GM12878 (cell line): ENCODE results near the gene ASPG. TPM values are rescaled to one million over a fixed set of nuclear protein-coding genes. Genes with fewer than 3 reads are reported as not detected.

Experiments
- ATAC-seq: fragments of 200-7000 bp; cut with Tn5 transposase; 3 replicates; pipeline ENCODE4 v1.9.1; 2020; ENCODE audit warnings: mild to moderate bottlenecking, moderate library complexity
- BruUV-seq: library from RNA; stranded (reverse); fragments of 400-500 nt; replicated peaks from 2 replicates; lab custom pipeline; 2021; lab: Mats Ljungman, UMichigan
- CTCF ChIA-PET: fragments of 300-600 bp; sonication (Branson Sonifier 250); formaldehyde crosslinking; extraction: SDS; loops from one replicate; lab custom pipeline; 2021; ENCODE audit warnings: inconsistent platforms; lab: Yijun Ruan, JAX
- POLR2A ChIA-PET: fragments of 350-600 bp; formaldehyde crosslinking; extraction: SDS; loops from one replicate; lab custom pipeline; 2021; ENCODE audit warnings: inconsistent platforms; lab: Charles Lee
- RAD21 ChIA-PET: fragments of 300-600 bp; sonication (Branson Sonifier 250); formaldehyde crosslinking; loops from one replicate; lab custom pipeline; 2023; ENCODE audit warnings: antibody characterized with exemption; ENCODE audit not compliant: unreplicated experiment; lab: Charles Lee
- SMC1A ChIA-PET: fragments of 300-600 bp; sonication (Branson Sonifier 250); formaldehyde crosslinking; loops from one replicate; lab custom pipeline; 2023; ENCODE audit not compliant: unreplicated experiment, uncharacterized antibody; lab: Charles Lee
- DNase-seq: peaks from one replicate; pipeline ENCODE4 v3.0.0-alpha.2; 2011; ENCODE audit warnings: low read depth, low spot score
- FAIRE-seq: peaks from 3 replicates; lab custom pipeline; 2011; peaks lifted over from hg19 to GRCh38; lab: Jason Lieb, UNC
- H2AFZ ChIP-seq: 2 replicates; pipeline ENCODE4 v1.6.0; 2011; ENCODE audit warnings: low read depth, low read length, control low read depth; ENCODE audit not compliant: control insufficient read depth
- H3K27ac ChIP-seq: 2 replicates; pipeline ENCODE4 v1.5.1; 2011; ENCODE audit warnings: control low read depth; ENCODE audit not compliant: control insufficient read depth, insufficient read depth
- H3K27me3 ChIP-seq, 2 experiments: replicated peaks in 1 of 2; 2 replicates each; pipeline versions ENCODE4 v1.6.0 to v1.6.1; 2011; ENCODE audit warnings: low read length in 1 of 2; ENCODE audit not compliant: control insufficient read depth in 2 of 2, insufficient read depth in 2 of 2
- H3K36me3 ChIP-seq, 2 experiments: 2 replicates each; pipeline ENCODE4 v1.5.1; 2011; ENCODE audit warnings: low read length in 1 of 2; ENCODE audit not compliant: control insufficient read depth in 2 of 2, insufficient read depth in 2 of 2
- H3K4me1 ChIP-seq: 2 replicates; pipeline ENCODE4 v1.6.1; 2011; ENCODE audit warnings: mild to moderate bottlenecking, low read length, moderate library complexity, mixed read lengths; ENCODE audit not compliant: control insufficient read depth, insufficient read depth
- H3K4me2 ChIP-seq: 2 replicates; pipeline ENCODE4 v1.6.0; 2011; ENCODE audit warnings: control low read depth; ENCODE audit not compliant: control insufficient read depth, insufficient read depth
- H3K4me3 ChIP-seq: fragments of 200-600 bp; sonication (generic); 2 replicates; pipeline ENCODE4 v1.5.1; 2016
- H3K79me2 ChIP-seq: 2 replicates; pipeline ENCODE4 v1.6.0; 2011; ENCODE audit warnings: low read length; ENCODE audit not compliant: control insufficient read depth, insufficient read depth
- H3K9ac ChIP-seq: 2 replicates; pipeline ENCODE4 v1.8.0; 2011; ENCODE audit warnings: low read length, control low read depth, mixed read lengths; ENCODE audit not compliant: control insufficient read depth, insufficient read depth
- H3K9me3 ChIP-seq: replicated peaks from 3 replicates; pipeline ENCODE4 v1.5.1; 2011; ENCODE audit warnings: mild to moderate bottlenecking, low read length; ENCODE audit not compliant: control insufficient read depth, insufficient read depth
- H4K20me1 ChIP-seq: 2 replicates; pipeline ENCODE4 v1.6.0; 2011; ENCODE audit not compliant: control insufficient read depth, insufficient read depth
- CHD1 ChIP-seq: IDR thresholded peaks from 2 replicates; pipeline ENCODE4 v1.6.1; 2012; ENCODE audit warnings: low read depth, low read length, improper control_type of control experiment
- CREB1 ChIP-seq: IDR thresholded peaks from 2 replicates; pipeline ENCODE4 v1.6.1; 2012; ENCODE audit warnings: low read depth, mild to moderate bottlenecking, inconsistent platforms
- MTA3 ChIP-seq: IDR thresholded peaks from 2 replicates; pipeline ENCODE4 v1.6.1; 2012; ENCODE audit warnings: low read length, inconsistent platforms, borderline replicate concordance
- MXI1 ChIP-seq: fragments of 150-350 bp; IDR thresholded peaks from 2 replicates; pipeline ENCODE4 v1.6.1; 2011; ENCODE audit warnings: low read depth, mild to moderate bottlenecking, inconsistent platforms, low read length, improper control_type of control experiment
- SP1 ChIP-seq: IDR thresholded peaks from one replicate; pipeline ENCODE4 v1.6.1; 2011; ENCODE audit warnings: low read depth, low read length
- TAF1 ChIP-seq: IDR thresholded peaks from 2 replicates; pipeline ENCODE4 v1.6.1; 2011; ENCODE audit warnings: mild to moderate bottlenecking, low read depth, low read length, borderline replicate concordance
- WGBS: methylation state at CpG from one replicate; pipeline ENCODE4 v1.1.6; 2016; ENCODE audit warnings: low lambda C conversion rate; ENCODE audit not compliant: insufficient replicate concordance, insufficient coverage; ENCODE audit errors: missing lambda C conversion rate; 5-methylcytosine and 5-hydroxymethylcytosine counted together
- in situ Hi-C: fragments of 300-500 bp; cut with MboI; formaldehyde crosslinking; loops from 9 replicates; pipeline ENCODE4 v1.14.3; 2018; ENCODE audit warnings: mixed read lengths
- intact Hi-C: fragments of 100-400 bp; cut with micrococcal nuclease; formaldehyde crosslinking; loops from one replicate; pipeline ENCODE4 v1.14.2; 2022; ENCODE audit not compliant: unreplicated experiment
- polyA plus RNA-seq, 11 experiments: library from polyadenylated mRNA; depleted of rRNA in 4 of 11; unstranded in 6 of 11; stranded (reverse) in 5 of 11; fragments of >200 nt; fragmentation: Nextera tagmentation in 4 of 11; fragmentation: Illumina TruSeq in 1 of 11; extraction: Ambion mirVana in 4 of 11; extraction: Trizol in 1 of 11; gene quantifications; 1 replicate in 1 of 11; 2 replicates in 10 of 11; pipeline versions ENCODE4 v1.2.1 to v1.2.3, GENCODE V29; 2011 to 2016; ENCODE audit warnings: inconsistent platforms in 2 of 11, missing spikeins in 2 of 11, low read depth in 1 of 11
- total RNA-seq, 4 experiments: library from RNA; depleted of rRNA in 3 of 4; stranded (reverse); fragments of >200 nt in 3 of 4; fragmentation: Illumina TruSeq in 1 of 4; extraction: Trizol in 1 of 4; gene quantifications; 2 replicates each; pipeline versions ENCODE4 v1.2.1 to v1.2.3, GENCODE V29; 2013 to 2021
- TF ChIP-seq, protein P1 (sequence below), 3 experiments: IDR thresholded peaks in 2 of 3; conservative IDR thresholded peaks in 1 of 3; 2 replicates each; pipeline ENCODE4 v1.5.1; 2011; ENCODE audit warnings: low read depth in 3 of 3, low read length in 3 of 3, mild to moderate bottlenecking in 3 of 3, control low read depth in 2 of 3, moderate library complexity in 2 of 3, inconsistent platforms in 1 of 3, mixed read lengths in 1 of 3; ENCODE audit not compliant: control insufficient read depth in 2 of 3, insufficient read depth in 1 of 3; ENCODE audit errors: extremely low read depth in 1 of 3
- TF ChIP-seq, protein P2 (sequence below): fragments of 450-650 bp; IDR thresholded peaks from 2 replicates; pipeline ENCODE4 v1.6.1; 2017; ENCODE audit warnings: antibody characterized with exemption, mild to moderate bottlenecking, moderate library complexity
- TF ChIP-seq, protein P3 (sequence below): fragments of 150-350 bp; IDR thresholded peaks from 2 replicates; pipeline ENCODE4 v1.6.1; 2016; ENCODE audit warnings: low read depth, low read length

ASPG gene
- total and polyA plus RNA-seq, 10 of the 15 experiments (the other 5 are each of a cell fraction or from before 2014, with no cell fraction given): not detected

DNA sequence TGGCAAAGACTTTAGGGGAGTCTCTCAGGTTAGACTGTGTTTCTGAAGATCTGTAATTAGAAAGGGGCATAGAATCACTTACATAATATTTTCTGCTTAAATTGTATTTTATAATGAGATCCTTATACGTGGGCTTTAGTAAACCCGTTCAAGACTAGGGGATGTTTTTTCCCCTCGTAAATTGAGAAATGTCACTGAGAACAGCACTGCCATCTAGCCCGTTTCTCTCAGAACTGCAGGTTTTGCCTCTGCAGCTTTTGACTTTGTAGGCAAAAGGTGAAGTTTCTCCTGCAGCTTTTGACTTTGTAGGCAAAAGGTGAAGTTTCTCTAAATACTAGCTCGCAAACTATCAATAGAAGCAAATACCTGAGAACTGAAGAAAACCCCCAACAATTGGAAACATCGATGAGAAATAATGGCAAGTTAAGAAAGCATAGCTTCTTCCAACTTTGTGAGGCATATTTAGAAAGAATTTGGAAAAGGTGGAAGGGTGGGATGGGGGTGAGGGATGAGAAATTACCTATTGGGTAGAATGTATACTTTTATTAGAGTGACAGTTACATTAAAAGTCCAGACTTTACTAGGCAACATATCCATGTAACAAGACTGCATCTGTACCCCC is 9.9 kb upstream of the ASPG start (continued):
- TF ChIP-seq, protein P1, sequence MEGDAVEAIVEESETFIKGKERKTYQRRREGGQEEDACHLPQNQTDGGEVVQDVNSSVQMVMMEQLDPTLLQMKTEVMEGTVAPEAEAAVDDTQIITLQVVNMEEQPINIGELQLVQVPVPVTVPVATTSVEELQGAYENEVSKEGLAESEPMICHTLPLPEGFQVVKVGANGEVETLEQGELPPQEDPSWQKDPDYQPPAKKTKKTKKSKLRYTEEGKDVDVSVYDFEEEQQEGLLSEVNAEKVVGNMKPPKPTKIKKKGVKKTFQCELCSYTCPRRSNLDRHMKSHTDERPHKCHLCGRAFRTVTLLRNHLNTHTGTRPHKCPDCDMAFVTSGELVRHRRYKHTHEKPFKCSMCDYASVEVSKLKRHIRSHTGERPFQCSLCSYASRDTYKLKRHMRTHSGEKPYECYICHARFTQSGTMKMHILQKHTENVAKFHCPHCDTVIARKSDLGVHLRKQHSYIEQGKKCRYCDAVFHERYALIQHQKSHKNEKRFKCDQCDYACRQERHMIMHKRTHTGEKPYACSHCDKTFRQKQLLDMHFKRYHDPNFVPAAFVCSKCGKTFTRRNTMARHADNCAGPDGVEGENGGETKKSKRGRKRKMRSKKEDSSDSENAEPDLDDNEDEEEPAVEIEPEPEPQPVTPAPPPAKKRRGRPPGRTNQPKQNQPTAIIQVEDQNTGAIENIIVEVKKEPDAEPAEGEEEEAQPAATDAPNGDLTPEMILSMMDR (IDR thresholded peaks at IDR 0.05 in 2 of 3, conservative IDR thresholded peaks at IDR 0.05 in 1 of 3; ENCODE audit: control insufficient read depth in 2 of 3, extremely low read depth in 1 of 3, insufficient read depth in 1 of 3, low read depth in 3 of 3, low read length in 3 of 3): peak; percentile 28 to 39 (median 31); a peak in 4 of 6 replicates
- TF ChIP-seq CHD1 (no peak), TAF1 (no peak)
- TF ChIP-seq, protein P2, sequence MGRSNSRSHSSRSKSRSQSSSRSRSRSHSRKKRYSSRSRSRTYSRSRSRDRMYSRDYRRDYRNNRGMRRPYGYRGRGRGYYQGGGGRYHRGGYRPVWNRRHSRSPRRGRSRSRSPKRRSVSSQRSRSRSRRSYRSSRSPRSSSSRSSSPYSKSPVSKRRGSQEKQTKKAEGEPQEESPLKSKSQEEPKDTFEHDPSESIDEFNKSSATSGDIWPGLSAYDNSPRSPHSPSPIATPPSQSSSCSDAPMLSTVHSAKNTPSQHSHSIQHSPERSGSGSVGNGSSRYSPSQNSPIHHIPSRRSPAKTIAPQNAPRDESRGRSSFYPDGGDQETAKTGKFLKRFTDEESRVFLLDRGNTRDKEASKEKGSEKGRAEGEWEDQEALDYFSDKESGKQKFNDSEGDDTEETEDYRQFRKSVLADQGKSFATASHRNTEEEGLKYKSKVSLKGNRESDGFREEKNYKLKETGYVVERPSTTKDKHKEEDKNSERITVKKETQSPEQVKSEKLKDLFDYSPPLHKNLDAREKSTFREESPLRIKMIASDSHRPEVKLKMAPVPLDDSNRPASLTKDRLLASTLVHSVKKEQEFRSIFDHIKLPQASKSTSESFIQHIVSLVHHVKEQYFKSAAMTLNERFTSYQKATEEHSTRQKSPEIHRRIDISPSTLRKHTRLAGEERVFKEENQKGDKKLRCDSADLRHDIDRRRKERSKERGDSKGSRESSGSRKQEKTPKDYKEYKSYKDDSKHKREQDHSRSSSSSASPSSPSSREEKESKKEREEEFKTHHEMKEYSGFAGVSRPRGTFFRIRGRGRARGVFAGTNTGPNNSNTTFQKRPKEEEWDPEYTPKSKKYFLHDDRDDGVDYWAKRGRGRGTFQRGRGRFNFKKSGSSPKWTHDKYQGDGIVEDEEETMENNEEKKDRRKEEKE: no peak
- TF ChIP-seq, all 136 proteins: peak for 2

DNA sequence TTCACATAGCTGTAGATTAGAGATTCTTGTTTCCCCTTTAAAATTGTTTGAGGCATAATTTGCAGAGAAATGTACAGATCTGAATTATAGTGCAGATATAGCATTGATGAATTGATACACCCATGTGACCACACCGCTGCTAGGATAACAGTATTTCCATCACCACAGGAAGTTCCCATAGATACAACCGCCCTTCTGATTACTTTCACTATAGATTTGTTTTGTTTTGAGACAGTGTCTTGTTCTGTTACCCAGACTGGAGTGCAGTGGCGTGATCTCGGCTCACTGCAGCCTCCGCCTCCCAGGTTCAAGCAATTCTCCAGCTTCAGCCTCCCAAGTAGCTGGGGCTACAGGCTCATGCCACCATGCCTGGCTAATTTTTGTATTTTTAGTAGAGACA is 8.8 kb upstream of the ASPG start:
- no peak overlapping the region for H3K4me3 ChIP-seq
- no TSS peak for BruUV-seq
- TF ChIP-seq CREB1 (no peak), MXI1 (no peak), SP1 (no peak), MTA3 (no peak)
- TF ChIP-seq, protein P3, sequence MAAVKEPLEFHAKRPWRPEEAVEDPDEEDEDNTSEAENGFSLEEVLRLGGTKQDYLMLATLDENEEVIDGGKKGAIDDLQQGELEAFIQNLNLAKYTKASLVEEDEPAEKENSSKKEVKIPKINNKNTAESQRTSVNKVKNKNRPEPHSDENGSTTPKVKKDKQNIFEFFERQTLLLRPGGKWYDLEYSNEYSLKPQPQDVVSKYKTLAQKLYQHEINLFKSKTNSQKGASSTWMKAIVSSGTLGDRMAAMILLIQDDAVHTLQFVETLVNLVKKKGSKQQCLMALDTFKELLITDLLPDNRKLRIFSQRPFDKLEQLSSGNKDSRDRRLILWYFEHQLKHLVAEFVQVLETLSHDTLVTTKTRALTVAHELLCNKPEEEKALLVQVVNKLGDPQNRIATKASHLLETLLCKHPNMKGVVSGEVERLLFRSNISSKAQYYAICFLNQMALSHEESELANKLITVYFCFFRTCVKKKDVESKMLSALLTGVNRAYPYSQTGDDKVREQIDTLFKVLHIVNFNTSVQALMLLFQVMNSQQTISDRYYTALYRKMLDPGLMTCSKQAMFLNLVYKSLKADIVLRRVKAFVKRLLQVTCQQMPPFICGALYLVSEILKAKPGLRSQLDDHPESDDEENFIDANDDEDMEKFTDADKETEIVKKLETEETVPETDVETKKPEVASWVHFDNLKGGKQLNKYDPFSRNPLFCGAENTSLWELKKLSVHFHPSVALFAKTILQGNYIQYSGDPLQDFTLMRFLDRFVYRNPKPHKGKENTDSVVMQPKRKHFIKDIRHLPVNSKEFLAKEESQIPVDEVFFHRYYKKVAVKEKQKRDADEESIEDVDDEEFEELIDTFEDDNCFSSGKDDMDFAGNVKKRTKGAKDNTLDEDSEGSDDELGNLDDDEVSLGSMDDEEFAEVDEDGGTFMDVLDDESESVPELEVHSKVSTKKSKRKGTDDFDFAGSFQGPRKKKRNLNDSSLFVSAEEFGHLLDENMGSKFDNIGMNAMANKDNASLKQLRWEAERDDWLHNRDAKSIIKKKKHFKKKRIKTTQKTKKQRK: no peak
- TF ChIP-seq, all 136 proteins: peak for 0
- H3K27ac ChIP-seq: no peak overlapping the region
- peaks cover 2% of the 10 kb centered on the region; the same call in 1 of the 3 replicates for H3K9me3 ChIP-seq
- FAIRE-seq: no peak
- WGBS: 4% methylated on average over 5 of the region's 5 CpGs
- ChIA-PET CTCF (interaction anchor here (0.9 to 3.7 kb wide), 5 partner anchors 68 to 509 kb away, joined by 3 to 33 read pairs (median 4); no protein-coding TSS in a partner anchor), SMC1A (no interaction called here), POLR2A (no interaction called here), RAD21 (interaction anchor here (2.1 kb wide), 1 partner anchor 488 kb away, joined by 11 read pairs; no protein-coding TSS in a partner anchor)
- no peak for DNase-seq
- H2AFZ ChIP-seq: no peak overlapping the region
- in situ Hi-C loops (loop anchor here (5.0 kb wide), 2 partner anchors 61 to 486 kb away; partner anchors contain the start of gene KIF26A), intact Hi-C loops (loop anchor here (2.0 to 5.0 kb wide), 2 partner anchors 146 to 268 kb away; no protein-coding TSS in a partner anchor)
- ATAC-seq: no peak
- no peak overlapping the region for H3K9ac ChIP-seq
- H3K79me2 ChIP-seq: no peaks in the 10 kb centered on the region
- no peaks in the 10 kb centered on the region for H4K20me1 ChIP-seq
- H3K36me3 ChIP-seq: no peaks in the 10 kb centered on the region
- H3K27me3 ChIP-seq: no peaks in the 10 kb centered on the region
- no peak overlapping the region for H3K4me2 ChIP-seq
- H3K4me1 ChIP-seq: no peaks in the 10 kb centered on the region; the same call in 1 of the 2 replicates
